HFF-Myc (cell line): ENCODE data around the gene CLCN7.

Source experiments
- DNase-seq: peaks from one replicate; pipeline ENCODE4 v3.0.0-alpha.2; 2011; ENCODE audit warnings: low read depth; ENCODE audit errors: extremely low read depth
- H3K4me3 ChIP-seq: replicated peaks from 2 replicates; pipeline ENCODE4 v1.5.1; 2011; ENCODE audit warnings: low read depth, mild to moderate bottlenecking, control low read depth, low read length
- CTCF ChIP-seq: IDR thresholded peaks from 2 replicates; pipeline ENCODE4 v1.5.1; 2012; ENCODE audit warnings: mild to moderate bottlenecking, low read depth, low read length, control low read depth; ENCODE audit errors: missing control alignments

The CLCN7 gene

DNA sequence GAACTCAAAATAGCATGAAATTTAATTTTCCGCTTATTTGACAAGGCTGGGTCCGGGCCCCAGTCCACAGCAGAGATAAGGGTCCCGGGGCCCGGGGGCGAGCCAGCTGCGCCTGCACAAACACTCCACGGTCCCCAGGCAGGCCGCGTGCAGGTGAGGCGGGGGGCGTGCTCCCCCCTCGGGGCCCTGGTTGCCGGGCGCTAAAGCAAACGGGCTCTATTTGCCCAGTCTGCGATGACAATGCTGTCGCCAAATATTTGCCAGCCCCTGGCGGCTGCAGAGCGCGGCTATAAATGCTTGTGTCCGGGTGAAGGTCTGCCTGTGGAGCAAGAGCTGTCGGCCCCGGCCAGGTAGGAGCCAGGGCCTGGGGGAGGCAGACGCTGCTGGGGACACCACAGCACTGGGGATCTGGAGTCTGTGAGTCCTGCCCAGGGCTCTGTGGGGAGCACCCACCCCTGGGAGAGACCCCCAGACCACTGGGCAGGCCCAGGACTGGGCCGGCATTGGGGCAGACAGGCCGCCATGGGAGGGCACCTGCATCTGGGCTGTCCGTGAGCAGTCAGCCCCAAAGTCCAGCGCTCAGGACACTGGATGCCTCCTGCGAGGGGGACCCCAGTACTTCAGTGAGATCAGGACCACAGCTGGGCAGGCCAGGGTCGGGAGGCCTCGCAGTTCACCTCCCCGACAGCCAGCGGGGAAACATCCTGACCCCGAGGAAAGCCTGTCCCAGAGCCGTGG, 43.9 kb downstream of the CLCN7 start, which contains the start of gene PERCC1:
Gene PERCC1 (plus strand): TSS at position 320 of the 738 bp plus-strand sequence. CDS start 1,516 bp downstream, outside the sequence.
- no peak within 1 kb of the TSS for H3K4me3 ChIP-seq
- no peak for DNase-seq

DNA sequence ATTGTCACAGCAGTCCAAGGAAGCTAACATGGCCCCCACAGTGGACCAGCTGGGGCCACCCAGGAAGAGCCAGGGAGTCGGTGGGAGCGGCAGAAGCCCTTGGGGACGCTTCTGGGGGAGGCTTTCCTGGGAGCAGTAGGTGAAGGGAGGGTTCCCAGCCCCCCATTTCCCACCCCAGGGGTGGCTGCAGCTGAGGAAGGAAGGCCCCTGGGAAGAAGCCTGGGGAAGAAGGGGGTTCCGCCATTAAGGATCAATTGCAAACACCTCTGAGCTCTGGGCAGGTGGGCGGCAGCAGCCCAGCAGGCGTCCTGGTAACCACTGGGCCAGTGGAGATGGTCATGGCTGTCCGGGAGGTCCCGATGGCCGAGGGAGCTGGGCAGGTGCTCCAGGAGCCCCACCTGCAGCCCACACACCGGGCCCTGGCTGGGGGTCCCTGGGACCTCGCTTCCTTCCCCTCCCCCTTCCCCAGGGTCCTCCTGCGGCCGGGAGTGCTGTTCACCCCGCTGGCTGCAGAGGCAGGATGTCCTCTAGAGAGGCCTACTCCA, 44.5 kb downstream of the CLCN7 start:
- no peak overlapping the region for H3K4me3 ChIP-seq
- no peak for DNase-seq
- TF ChIP-seq CTCF: no peak

More for the DNA sequence above, 43.9 kb downstream of the CLCN7 start, which contains the start of gene PERCC1:
- no peak for TF ChIP-seq CTCF

GRCh38 chr16:1429631-1430030, 45.2 kb downstream of the CLCN7 start:
- DNase-seq: no peak
- no peak for TF ChIP-seq CTCF
- H3K4me3 ChIP-seq: no peak overlapping the region

DNA sequence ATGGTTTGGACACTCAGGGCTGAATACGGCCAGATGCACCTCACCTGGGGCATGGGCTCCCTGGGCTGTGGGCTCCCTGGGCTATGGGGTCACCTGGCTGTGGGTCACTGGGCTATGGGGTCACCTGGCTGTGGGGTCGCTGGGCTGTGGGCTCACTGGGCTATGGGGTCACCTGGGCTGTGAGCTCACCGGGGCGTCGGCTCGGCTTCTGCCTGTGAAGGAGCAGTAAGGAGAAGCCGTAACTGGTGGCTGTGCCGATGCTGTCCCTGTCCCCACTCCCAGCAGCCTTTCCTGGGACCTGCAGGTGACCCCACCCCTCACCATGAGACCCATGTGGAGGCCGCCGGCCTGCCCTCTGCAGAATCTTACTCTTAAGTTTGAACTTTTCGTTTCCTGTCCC, 45.8 kb downstream of the CLCN7 start:
- DNase-seq: no peak
- H3K4me3 ChIP-seq: no peak overlapping the region
- no peak for TF ChIP-seq CTCF

GRCh38 chr16:1428511-1428910, 46.3 kb downstream of the CLCN7 start:
- no peak overlapping the region for H3K4me3 ChIP-seq
- DNase-seq: no peak
- no peak for TF ChIP-seq CTCF

DNA sequence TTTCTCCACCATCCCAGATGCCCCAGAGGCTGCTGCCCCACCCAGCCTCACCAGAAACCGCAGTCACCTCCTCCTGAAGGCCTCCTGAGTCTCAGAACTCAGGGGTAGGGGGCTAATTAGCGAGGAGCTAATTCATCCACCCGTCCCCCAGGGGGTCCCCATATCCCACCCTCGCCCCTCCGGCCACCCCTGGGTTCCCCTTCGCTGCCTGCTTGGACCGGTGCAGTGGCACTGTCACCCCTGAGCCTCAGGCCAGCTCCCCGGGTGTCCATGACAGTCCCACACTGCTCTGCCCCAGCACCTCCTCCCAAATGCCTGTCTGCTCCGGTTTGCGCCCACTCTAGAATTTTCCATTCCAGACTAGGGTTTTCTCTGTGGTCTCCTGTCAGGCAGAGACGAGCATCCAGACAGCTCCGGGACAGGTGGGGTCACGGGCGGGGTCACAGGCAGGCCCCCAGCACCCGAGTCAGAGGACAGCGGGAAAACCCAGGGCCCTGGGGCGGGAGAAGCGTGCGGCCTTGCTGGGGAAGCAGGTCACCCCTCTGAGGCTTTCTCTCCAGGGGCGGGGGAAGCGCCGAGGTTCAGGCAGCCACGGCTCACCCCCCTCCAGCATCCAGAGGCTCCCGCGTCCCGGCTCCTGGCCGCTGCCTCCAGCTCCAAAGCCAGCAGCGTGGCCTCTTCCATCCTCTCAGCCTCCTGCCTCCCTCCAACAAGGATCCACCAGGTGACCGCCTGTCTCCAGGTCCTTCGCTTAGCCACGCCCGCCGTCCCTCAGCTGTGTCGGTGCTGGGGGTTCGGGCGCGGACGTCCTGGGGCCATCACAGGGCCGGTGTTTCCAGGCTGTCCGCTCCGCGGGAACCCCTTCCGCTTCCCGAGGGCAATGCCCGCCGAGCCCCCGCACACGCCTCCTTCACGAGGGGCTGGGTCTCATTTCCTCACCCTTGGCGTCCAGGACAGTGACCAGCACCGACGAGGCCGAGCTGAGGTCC, 47.1 kb downstream of the CLCN7 start:
- no peak for TF ChIP-seq CTCF
- H3K4me3 ChIP-seq: no peak overlapping the region
- no peak for DNase-seq
